Activated CD4-positive, alpha-beta T cell treated with anti-CD3 and anti-CD28 coated beads, Interleukin-2, amount 10 ng/mL, durations not matched to agents 24 days and 14 days (primary cell): ENCODE measurements around the gene ANKHD1. TPM values are rescaled to one million over a fixed set of nuclear protein-coding genes. Genes with fewer than 3 reads are reported as not detected.

Source experiments
- DNase-seq: peaks from one replicate; pipeline ENCODE4 v3.0.0; 2022
- H3K27ac Mint-ChIP-seq: one replicate; pipeline ENCODE4 v1.8.0; 2022; ENCODE audit warnings: mild to moderate bottlenecking, mixed read lengths
- H3K27me3 Mint-ChIP-seq: one replicate; pipeline ENCODE4 v1.8.0; 2022; ENCODE audit warnings: mixed read lengths
- H3K36me3 Mint-ChIP-seq: one replicate; pipeline ENCODE4 v1.8.0; 2022; ENCODE audit warnings: low read depth, mild to moderate bottlenecking, mixed read lengths
- H3K4me1 Mint-ChIP-seq: one replicate; pipeline ENCODE4 v1.8.0; 2021; ENCODE audit warnings: mixed read lengths
- H3K4me3 Mint-ChIP-seq: one replicate; pipeline ENCODE4 v1.8.0; 2022; ENCODE audit warnings: mild to moderate bottlenecking, moderate library complexity, mixed read lengths
- H3K9me3 Mint-ChIP-seq: one replicate; pipeline ENCODE4 v1.8.0; 2021; ENCODE audit warnings: mixed read lengths
- intact Hi-C: fragments of 100-400 bp; cut with micrococcal nuclease; formaldehyde crosslinking; loops from one replicate; pipeline ENCODE4 v1.15.1; 2023
- total RNA-seq: library from RNA; stranded (reverse); gene quantifications from 2 replicates; pipeline ENCODE4 v1.2.3, GENCODE V29; 2022

Gene ANKHD1
- total RNA-seq, 1 donor from 2014 or later = 118 TPM

GRCh38 chr5:140391312-140391711 lies 10.3 kb upstream of the ANKHD1 start:
- Mint-ChIP-seq H3K9me3 (no peaks in the 10 kb centered on the region), H3K4me1 (no peaks in the 10 kb centered on the region), H3K36me3 (peaks cover 2% of the 10 kb centered on the region), H3K4me3 (no peak overlapping the region), H3K27ac (no peak overlapping the region), H3K27me3 (no peaks in the 10 kb centered on the region)
- intact Hi-C loops = no loop called here
- no peak for DNase-seq

GRCh38 chr5:140391732-140392131 lies 9.9 kb upstream of the ANKHD1 start:
- Mint-ChIP-seq H3K4me3 (no peak overlapping the region), H3K4me1 (no peaks in the 10 kb centered on the region), H3K27me3 (no peaks in the 10 kb centered on the region), H3K36me3 (peaks cover 2% of the 10 kb centered on the region), H3K9me3 (no peaks in the 10 kb centered on the region), H3K27ac (no peak overlapping the region)
- intact Hi-C loops = no loop called here
- DNase-seq = no peak

GRCh38 chr5:140393738-140394137 lies 7.9 kb upstream of the ANKHD1 start:
- H3K27ac Mint-ChIP-seq = no peak overlapping the region
- H3K36me3 Mint-ChIP-seq = peaks cover 2% of the 10 kb centered on the region
- H3K4me3 Mint-ChIP-seq = no peak overlapping the region
- no peaks in the 10 kb centered on the region for H3K27me3 Mint-ChIP-seq
- intact Hi-C loops = no loop called here
- no peaks in the 10 kb centered on the region for H3K4me1 Mint-ChIP-seq
- no peak for DNase-seq
- H3K9me3 Mint-ChIP-seq = no peaks in the 10 kb centered on the region

GRCh38 chr5:140398379-140398811 lies 3.2 kb upstream of the ANKHD1 start:
- intact Hi-C loops = no loop called here
- Mint-ChIP-seq H3K36me3 (peaks cover 5% of the 10 kb centered on the region), H3K9me3 (no peaks in the 10 kb centered on the region), H3K4me1 (peaks cover 13% of the 10 kb centered on the region), H3K4me3 (no peak overlapping the region), H3K27ac (no peak overlapping the region), H3K27me3 (no peaks in the 10 kb centered on the region)
- no peak for DNase-seq

GRCh38 chr5:140399979-140400729 lies 1.5 kb upstream of the ANKHD1 start:
- peaks cover 12% of the 10 kb centered on the region for H3K36me3 Mint-ChIP-seq
- no peak for DNase-seq
- no peak overlapping the region for H3K4me3 Mint-ChIP-seq
- H3K9me3 Mint-ChIP-seq = no peaks in the 10 kb centered on the region
- peaks cover 25% of the 10 kb centered on the region for H3K4me1 Mint-ChIP-seq
- no peak overlapping the region for H3K27ac Mint-ChIP-seq
- H3K27me3 Mint-ChIP-seq = no peaks in the 10 kb centered on the region
- intact Hi-C loops = loop anchor here (2.0 to 5.0 kb wide), 7 partner anchors 21 to 838 kb away; partner anchors contain the start of genes SRA1, TMCO6 and UBE2D2

- H3K4me3 Mint-ChIP-seq = no peak overlapping the region
- H3K36me3 Mint-ChIP-seq = peaks cover 14% of the 10 kb centered on the region
- no peaks in the 10 kb centered on the region for H3K9me3 Mint-ChIP-seq
- peak; percentile 96 for DNase-seq
- H3K27me3 Mint-ChIP-seq = no peaks in the 10 kb centered on the region
- H3K4me1 Mint-ChIP-seq = peaks cover 27% of the 10 kb centered on the region
- intact Hi-C loops = loop anchor here (1.0 to 5.0 kb wide), 10 partner anchors 20 to 839 kb away; partner anchors contain the start of genes APBB3, HARS1, HARS2 and SLC35A4
- H3K27ac Mint-ChIP-seq = no peak overlapping the region
Measured at GRCh38 chr5:140400730-140401361, 787 bp upstream of the ANKHD1 start.

- no peak overlapping the region for H3K27ac Mint-ChIP-seq
- intact Hi-C loops = loop anchor here (5.0 kb wide), 3 partner anchors 150 to 840 kb away; partner anchors contain the start of gene UBE2D2
- DNase-seq = peak; percentile 87
- H3K36me3 Mint-ChIP-seq = peaks cover 17% of the 10 kb centered on the region
- peaks cover 27% of the 10 kb centered on the region for H3K4me1 Mint-ChIP-seq
- H3K9me3 Mint-ChIP-seq = no peaks in the 10 kb centered on the region
- no peak overlapping the region for H3K4me3 Mint-ChIP-seq
- H3K27me3 Mint-ChIP-seq = no peaks in the 10 kb centered on the region
Measured at GRCh38 chr5:140402258-140403074, 833 bp downstream of the ANKHD1 start.

GRCh38 chr5:140403613-140404012 lies 2.0 kb downstream of the ANKHD1 start:
- peak overlapping the region; percentile 23 for H3K27ac Mint-ChIP-seq

GRCh38 chr5:140408750-140409241 lies 7.2 kb downstream of the ANKHD1 start:
- Mint-ChIP-seq H3K4me3 (no peak overlapping the region), H3K4me1 (peaks cover 19% of the 10 kb centered on the region), H3K27ac (no peak overlapping the region), H3K9me3 (no peaks in the 10 kb centered on the region), H3K27me3 (no peaks in the 10 kb centered on the region), H3K36me3 (peaks cover 20% of the 10 kb centered on the region)
- DNase-seq = peak; percentile 53
- intact Hi-C loops = no loop called here

More at GRCh38 chr5:140403613-140404012, 2.0 kb downstream of the ANKHD1 start:
- no peak for DNase-seq
- no peaks in the 10 kb centered on the region for H3K9me3 Mint-ChIP-seq
- H3K4me1 Mint-ChIP-seq = peaks cover 29% of the 10 kb centered on the region
- H3K36me3 Mint-ChIP-seq = peaks cover 17% of the 10 kb centered on the region
- intact Hi-C loops = loop anchor here (5.0 kb wide), 3 partner anchors 151 to 841 kb away; partner anchors contain the start of gene UBE2D2
- no peaks in the 10 kb centered on the region for H3K27me3 Mint-ChIP-seq
- H3K4me3 Mint-ChIP-seq = no peak overlapping the region

GRCh38 chr5:140413230-140413629 lies 11.6 kb downstream of the ANKHD1 start:
- Mint-ChIP-seq H3K27ac (no peak overlapping the region), H3K27me3 (no peaks in the 10 kb centered on the region)
- intact Hi-C loops = no loop called here

GRCh38 chr5:140417235-140417634 lies 15.6 kb downstream of the ANKHD1 start:
- H3K9me3 Mint-ChIP-seq = no peaks in the 10 kb centered on the region

More at GRCh38 chr5:140413230-140413629, 11.6 kb downstream of the ANKHD1 start:
- peaks cover 21% of the 10 kb centered on the region for H3K36me3 Mint-ChIP-seq
- no peaks in the 10 kb centered on the region for H3K9me3 Mint-ChIP-seq
- H3K4me1 Mint-ChIP-seq = peaks cover 10% of the 10 kb centered on the region
- no peak overlapping the region for H3K4me3 Mint-ChIP-seq
- peak; percentile 18 for DNase-seq

GRCh38 chr5:140418862-140419520 lies 17.4 kb downstream of the ANKHD1 start:
- H3K9me3 Mint-ChIP-seq = no peaks in the 10 kb centered on the region
- H3K4me1 Mint-ChIP-seq = peaks cover 30% of the 10 kb centered on the region

More at GRCh38 chr5:140417235-140417634, 15.6 kb downstream of the ANKHD1 start:
- DNase-seq = no peak
- Mint-ChIP-seq H3K4me1 (peaks cover 24% of the 10 kb centered on the region), H3K36me3 (peaks cover 33% of the 10 kb centered on the region), H3K27me3 (no peaks in the 10 kb centered on the region), H3K27ac (no peak overlapping the region), H3K4me3 (no peak overlapping the region)
- intact Hi-C loops = no loop called here

GRCh38 chr5:140420226-140420570 lies 18.6 kb downstream of the ANKHD1 start:
- intact Hi-C loops = loop anchor here (2.0 to 5.0 kb wide), 2 partner anchors 19 to 112 kb away; partner anchors contain the start of gene ANKHD1
- no peak for DNase-seq
- Mint-ChIP-seq H3K36me3 (peaks cover 31% of the 10 kb centered on the region), H3K4me1 (peaks cover 30% of the 10 kb centered on the region), H3K9me3 (no peaks in the 10 kb centered on the region), H3K4me3 (peak overlapping the region; percentile 22), H3K27me3 (no peaks in the 10 kb centered on the region), H3K27ac (no peak overlapping the region)

More at GRCh38 chr5:140418862-140419520, 17.4 kb downstream of the ANKHD1 start:
- DNase-seq = no peak
- Mint-ChIP-seq H3K36me3 (peaks cover 32% of the 10 kb centered on the region), H3K27me3 (no peaks in the 10 kb centered on the region), H3K4me3 (no peak overlapping the region), H3K27ac (no peak overlapping the region)
- intact Hi-C loops = no loop called here
